ENCODE measurements around the gene ELF2. TPM values are rescaled to one million over a fixed set of nuclear protein-coding genes. Genes with fewer than 3 reads are reported as not detected.
"Not testable (repeated sequence)": the region's sequence is repeated elsewhere in the genome, so short reads cannot be mapped to it uniquely, and the experiment has no call there.

The ELF2 gene
- total RNA-seq, 2 donors from 2014 or later: 47.6 to 53.9 TPM

- no peaks in the 10 kb centered on the region for H3K9me3 ChIP-seq (ENCODE audit: control insufficient read depth, low read length)
- Mint-ChIP-seq H3K27me3 (ENCODE audit: insufficient read depth) (no peaks in the 10 kb centered on the region), H3K4me1 (peaks cover 31% of the 10 kb centered on the region), H3K4me3 (no peak overlapping the region), H3K9me3 (no peaks in the 10 kb centered on the region), H3K36me3 (ENCODE audit: low read depth) (no peaks in the 10 kb centered on the region), H3K27ac (peak overlapping the region; percentile 86)
- no peaks in the 10 kb centered on the region for H3K4me1 ChIP-seq (ENCODE audit: control insufficient read depth, insufficient read depth, low read length)
- no peak overlapping the region for H3K4me3 ChIP-seq (ENCODE audit: low read length)
- no peak overlapping the region for H3K27ac ChIP-seq (ENCODE audit: low read depth, low read length)
- no peak overlapping the region for H3K9ac ChIP-seq (ENCODE audit: extremely low read depth, low read length, poor library complexity, severe bottlenecking)
- H3K36me3 ChIP-seq (ENCODE audit: control insufficient read depth, insufficient read depth, low read length): no peaks in the 10 kb centered on the region
- H3K27me3 ChIP-seq (ENCODE audit: control insufficient read depth, insufficient read depth, low read length, poor library complexity, severe bottlenecking): no peaks in the 10 kb centered on the region
- no peak for DNase-seq
- peak; percentile 84 for TF ChIP-seq CTCF (conservative IDR thresholded peaks at IDR 0.05)
- 83 to 84% methylated on average over 3 to 5 of the region's 5 CpGs for WGBS, 2 experiments (ENCODE audit: insufficient coverage in 1 of 2, insufficient read length in 1 of 2)
Observed at GRCh38 chr4:139167774-139168444, 9.1 kb downstream of the ELF2 start.

GRCh38 chr4:139164731-139165130, 12.3 kb downstream of the ELF2 start:
- DNase-seq: no peak

GRCh38 chr4:139163806-139164206, 13.2 kb downstream of the ELF2 start:
- no peaks in the 10 kb centered on the region for H3K36me3 Mint-ChIP-seq (ENCODE audit: low read depth)
- peaks cover 41% of the 10 kb centered on the region for H3K4me1 Mint-ChIP-seq
- no peak for DNase-seq
- H3K27ac Mint-ChIP-seq: peak overlapping the region; percentile 86
- Histone ChIP-seq H3K9ac (ENCODE audit: extremely low read depth, low read length, poor library complexity, severe bottlenecking) (no peak overlapping the region), H3K27me3 (ENCODE audit: control insufficient read depth, insufficient read depth, low read length, poor library complexity, severe bottlenecking) (no peaks in the 10 kb centered on the region), H3K9me3 (ENCODE audit: control insufficient read depth, low read length) (no peaks in the 10 kb centered on the region), H3K27ac (ENCODE audit: low read depth, low read length) (no peak overlapping the region), H3K4me3 (ENCODE audit: low read length) (no peak overlapping the region), H3K36me3 (ENCODE audit: control insufficient read depth, insufficient read depth, low read length) (no peaks in the 10 kb centered on the region), H3K4me1 (ENCODE audit: control insufficient read depth, insufficient read depth, low read length) (peaks cover 6% of the 10 kb centered on the region)
- no peak for TF ChIP-seq CTCF (conservative IDR thresholded peaks at IDR 0.05)
- H3K27me3 Mint-ChIP-seq (ENCODE audit: insufficient read depth): no peaks in the 10 kb centered on the region
- 67 to 98% methylated on average over 1 to 2 of the region's 2 CpGs for WGBS, 2 experiments (ENCODE audit: insufficient coverage in 1 of 2, insufficient read length in 1 of 2)
- H3K9me3 Mint-ChIP-seq: no peaks in the 10 kb centered on the region
- no peak overlapping the region for H3K4me3 Mint-ChIP-seq

More at GRCh38 chr4:139164731-139165130, 12.3 kb downstream of the ELF2 start:
- Mint-ChIP-seq H3K4me1 (peaks cover 32% of the 10 kb centered on the region), H3K4me3 (no peak overlapping the region), H3K27me3 (ENCODE audit: insufficient read depth) (no peaks in the 10 kb centered on the region), H3K36me3 (ENCODE audit: low read depth) (no peaks in the 10 kb centered on the region), H3K9me3 (no peaks in the 10 kb centered on the region), H3K27ac (no peak overlapping the region)
- no peaks in the 10 kb centered on the region for H3K27me3 ChIP-seq (ENCODE audit: control insufficient read depth, insufficient read depth, low read length, poor library complexity, severe bottlenecking)
- peaks cover 5% of the 10 kb centered on the region for H3K4me1 ChIP-seq (ENCODE audit: control insufficient read depth, insufficient read depth, low read length)
- WGBS, 2 experiments (ENCODE audit: insufficient coverage in 1 of 2, insufficient read length in 1 of 2): 89 to 96% methylated on average over 1 of the region's 1 CpG
- no peaks in the 10 kb centered on the region for H3K9me3 ChIP-seq (ENCODE audit: control insufficient read depth, low read length)
- no peak overlapping the region for H3K4me3 ChIP-seq (ENCODE audit: low read length)
- no peak for TF ChIP-seq CTCF (conservative IDR thresholded peaks at IDR 0.05)
- H3K27ac ChIP-seq (ENCODE audit: low read depth, low read length): no peak overlapping the region
- no peaks in the 10 kb centered on the region for H3K36me3 ChIP-seq (ENCODE audit: control insufficient read depth, insufficient read depth, low read length)
- no peak overlapping the region for H3K9ac ChIP-seq (ENCODE audit: extremely low read depth, low read length, poor library complexity, severe bottlenecking)

- H3K4me1 ChIP-seq (ENCODE audit: control insufficient read depth, insufficient read depth, low read length): peaks cover 22% of the 10 kb centered on the region
Observed at GRCh38 chr4:139157977-139158376, 19.0 kb downstream of the ELF2 start.

More at GRCh38 chr4:139157977-139158376, 19.0 kb downstream of the ELF2 start:
- not testable (repeated sequence) for H3K27me3 Mint-ChIP-seq (ENCODE audit: insufficient read depth); H3K4me3 ChIP-seq (ENCODE audit: low read length); H3K9me3 ChIP-seq (ENCODE audit: control insufficient read depth, low read length); H3K36me3 ChIP-seq (ENCODE audit: control insufficient read depth, insufficient read depth, low read length); H3K27me3 ChIP-seq (ENCODE audit: control insufficient read depth, insufficient read depth, low read length, poor library complexity, severe bottlenecking); H3K27ac ChIP-seq (ENCODE audit: low read depth, low read length); H3K36me3 Mint-ChIP-seq (ENCODE audit: low read depth); H3K9ac ChIP-seq (ENCODE audit: extremely low read depth, low read length, poor library complexity, severe bottlenecking); H3K9me3 Mint-ChIP-seq
- DNase-seq: peak; percentile 91
- 45 to 70% methylated on average over 8 to 9 of the region's 9 CpGs for WGBS, 2 experiments (ENCODE audit: insufficient coverage in 1 of 2, insufficient read length in 1 of 2)
- H3K27ac Mint-ChIP-seq: peak overlapping the region; percentile 83
- H3K4me3 Mint-ChIP-seq: peak overlapping the region; percentile 8
- H3K4me1 Mint-ChIP-seq: peaks cover 50% of the 10 kb centered on the region
